B cell (primary cell): ENCODE data around the gene ZBP1. TPM values are rescaled to one million over a fixed set of nuclear protein-coding genes. Genes with fewer than 3 reads are reported as not detected.

Source experiments
- ATAC-seq: fragments of 200-7000 bp; cut with Tn5 transposase; one replicate; pipeline ENCODE4 v1.10.0; 2021; ENCODE audit warnings: low read depth, mild to moderate bottlenecking, moderate number of reproducible peaks, moderate library complexity
- CTCF ChIA-PET: fragments of 350-600 bp; sonication (Branson Sonifier 250); formaldehyde crosslinking; loops from one replicate; lab custom pipeline; 2021; ENCODE audit warnings: antibody characterized with exemption, inconsistent platforms; lab: Charles Lee
- POLR2A ChIA-PET: fragments of 350-600 bp; sonication (Branson Sonifier 250); formaldehyde crosslinking; loops from one replicate; lab custom pipeline; 2021; ENCODE audit warnings: antibody characterized with exemption; lab: Charles Lee
- DNase-seq: peaks from one replicate; pipeline ENCODE4 v3.0.0; 2013
- H2AFZ ChIP-seq: 2 replicates; pipeline ENCODE4 v1.6.1; 2012; ENCODE audit warnings: mild to moderate bottlenecking, low read depth, low read length; ENCODE audit not compliant: insufficient read depth, poor library complexity, severe bottlenecking
- H3K27ac ChIP-seq, 2 donors: 1 replicate in 1 of 2; 2 replicates in 1 of 2; pipeline ENCODE4 v1.5.1; 2012 to 2013; ENCODE audit warnings: low read length in 2 of 2, mild to moderate bottlenecking in 2 of 2, moderate library complexity in 1 of 2
- H3K27me3 ChIP-seq, 4 experiments: fragments of 200-600 bp in 1 of 4; sonication (generic) in 1 of 4; replicated peaks in 1 of 4; 1 replicate in 2 of 4; 2 replicates in 2 of 4; pipeline versions ENCODE4 v1.6.1 to v1.7.0; 2013 to 2016; ENCODE audit warnings: low read length in 3 of 4, mild to moderate bottlenecking in 2 of 4, mixed read lengths in 1 of 4, moderate library complexity in 1 of 4; ENCODE audit not compliant: insufficient read depth in 4 of 4, control insufficient read depth in 3 of 4; ENCODE audit errors: control extremely low read depth in 1 of 4
- H3K36me3 ChIP-seq, 2 experiments: replicated peaks in 1 of 2; 1 replicate in 1 of 2; 2 replicates in 1 of 2; pipeline versions ENCODE4 v1.6.1 to v1.7.1; 2013; ENCODE audit warnings: low read length in 1 of 2; ENCODE audit not compliant: insufficient read depth in 2 of 2, control insufficient read depth in 1 of 2; ENCODE audit errors: control extremely low read depth in 1 of 2, extremely low read depth in 1 of 2
- H3K4me1 ChIP-seq, 2 donors: fragments of 200-600 bp in 1 of 2; sonication (generic) in 1 of 2; 1 replicate in 1 of 2; 2 replicates in 1 of 2; pipeline versions ENCODE4 v1.5.1 to v1.6.1; 2013 to 2017; ENCODE audit warnings: low read length in 2 of 2; ENCODE audit not compliant: control insufficient read depth in 2 of 2, insufficient read depth in 2 of 2
- H3K4me2 ChIP-seq: replicated peaks from 2 replicates; pipeline ENCODE3; 2012; ENCODE audit warnings: mild to moderate bottlenecking, low read depth, low read length; ENCODE audit not compliant: poor library complexity, severe bottlenecking
- H3K4me3 ChIP-seq, 5 experiments: fragments of 200-600 bp in 1 of 5; sonication (generic) in 1 of 5; 1 replicate in 3 of 5; 2 replicates in 2 of 5; pipeline versions ENCODE4 v1.5.1 to v1.7.0; 2011 to 2016; ENCODE audit warnings: low read length in 4 of 5, mild to moderate bottlenecking in 4 of 5, low read depth in 2 of 5, control low read depth in 1 of 5, moderate library complexity in 1 of 5; ENCODE audit not compliant: insufficient read depth in 1 of 5; ENCODE audit errors: control extremely low read depth in 1 of 5, extremely low read depth in 1 of 5
- H3K79me2 ChIP-seq: fragments of 200-600 bp; sonication (generic); one replicate; pipeline ENCODE4 v1.6.0; 2016; ENCODE audit warnings: low read length; ENCODE audit not compliant: control insufficient read depth, insufficient read depth
- H3K9ac ChIP-seq: fragments of 200-600 bp; sonication (generic); 2 replicates; pipeline ENCODE4 v1.6.1; 2017; ENCODE audit warnings: mild to moderate bottlenecking, low read length, moderate library complexity
- H3K9me3 ChIP-seq, 3 donors: one replicate each; pipeline versions ENCODE4 v1.6.1 to v1.7.1; 2013; ENCODE audit warnings: low read length in 2 of 3; ENCODE audit not compliant: control insufficient read depth in 2 of 3, insufficient read depth in 1 of 3; ENCODE audit errors: control extremely low read depth in 1 of 3
- H4K20me1 ChIP-seq: 2 replicates; pipeline ENCODE4 v1.6.0; 2012; ENCODE audit warnings: mild to moderate bottlenecking, low read length; ENCODE audit not compliant: insufficient read depth, control insufficient read depth, poor library complexity, severe bottlenecking
- H3K27ac Mint-ChIP-seq: one replicate; pipeline ENCODE4 v1.8.0; 2021; ENCODE audit warnings: mixed read lengths
- H3K27me3 Mint-ChIP-seq: one replicate; pipeline ENCODE4 v1.8.0; 2021; ENCODE audit warnings: mixed read lengths
- H3K4me1 Mint-ChIP-seq: one replicate; pipeline ENCODE4 v1.8.0; 2021; ENCODE audit warnings: mixed read lengths
- H3K4me3 Mint-ChIP-seq: one replicate; pipeline ENCODE4 v1.8.0; 2021; ENCODE audit warnings: mixed read lengths
- H3K9me3 Mint-ChIP-seq: one replicate; pipeline ENCODE4 v1.8.0; 2022; ENCODE audit warnings: mixed read lengths; ENCODE audit not compliant: insufficient read depth
- EZH2 ChIP-seq: IDR thresholded peaks from 2 replicates; pipeline ENCODE4 v1.6.1; 2012; ENCODE audit warnings: borderline replicate concordance, low read depth, mild to moderate bottlenecking, moderate library complexity, low read length; ENCODE audit not compliant: insufficient read depth, poor library complexity, severe bottlenecking
- WGBS: methylation state at CpG from one replicate; pipeline ENCODE4 v1.1.5; 2013; ENCODE audit warnings: missing lambda C conversion rate; ENCODE audit not compliant: insufficient coverage; 5-methylcytosine and 5-hydroxymethylcytosine counted together
- intact Hi-C: fragments of 100-400 bp; cut with micrococcal nuclease; formaldehyde crosslinking; loops from one replicate; pipeline ENCODE4 v1.10.0; 2022
- polyA plus RNA-seq: library from polyadenylated mRNA; depleted of rRNA; stranded (reverse); fragments of >200 nt; gene quantifications from 2 replicates; pipeline ENCODE4 v1.2.3, GENCODE V29; 2012
- total RNA-seq, 2 donors: library from RNA; stranded (reverse); fragments of 120-200 nt in 1 of 2; gene quantifications; 1 replicate in 1 of 2; 2 replicates in 1 of 2; pipeline versions ENCODE4 v1.2.3 to v1.2.4, GENCODE V29; 2013 to 2022
- TF ChIP-seq, protein P1 (sequence below): fragments of 200-600 bp; IDR thresholded peaks from one replicate; pipeline ENCODE4 v1.8.0; 2022; ENCODE audit warnings: antibody characterized with exemption, mild to moderate bottlenecking

Gene ZBP1
- total and polyA plus RNA-seq, 2 donors (not counting 1 experiment from before 2014, with no cell fraction given), result 29.9 to 69.2 TPM

DNA sequence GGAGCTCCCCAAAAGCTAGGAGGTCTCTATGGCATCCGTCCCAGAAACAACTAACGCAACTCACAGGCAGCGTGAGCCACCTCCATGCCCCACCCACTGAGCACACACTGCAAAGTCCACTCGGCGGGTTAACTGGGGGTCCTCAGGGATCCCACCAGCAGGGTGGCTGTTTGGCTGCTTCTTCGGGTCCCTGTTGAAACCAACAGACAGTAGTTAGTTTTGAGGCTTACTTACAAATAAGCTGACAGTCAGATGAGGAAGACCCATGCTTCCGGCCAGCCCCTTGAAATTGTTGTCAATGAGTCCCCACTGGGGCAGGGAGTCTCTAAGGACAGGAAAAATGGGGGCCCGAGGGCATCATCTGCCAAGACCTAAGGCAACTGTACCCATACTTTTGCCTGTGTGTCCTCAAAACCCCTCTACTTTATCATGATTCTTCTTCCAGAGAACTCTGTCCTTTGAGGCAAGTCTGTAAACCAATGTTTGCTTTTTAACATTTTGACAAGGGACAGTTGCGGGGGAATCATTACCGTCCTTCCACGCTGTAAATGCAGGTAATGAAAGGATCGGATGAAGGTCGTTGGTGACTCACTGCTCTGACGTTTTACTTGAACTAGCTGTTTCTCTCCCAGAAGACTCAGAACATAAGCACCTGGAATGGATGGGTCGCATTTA lies 61.5 kb downstream of the ZBP1 start:
- Histone ChIP-seq H3K9ac (no peak overlapping the region), H3K4me2 (no peak overlapping the region), H3K27ac (no peak overlapping the region), H3K36me3 (no peaks in the 10 kb centered on the region), H3K79me2 (no peaks in the 10 kb centered on the region), H3K4me3 (no peak overlapping the region), H2AFZ (no peak overlapping the region), H3K27me3 (peaks cover 0 to 4% (median 1%) of the 10 kb centered on the region in 4 experiments), H3K9me3 (no peaks in the 10 kb centered on the region), H4K20me1 (no peaks in the 10 kb centered on the region), H3K4me1 (no peaks in the 10 kb centered on the region)
- DNase-seq, result no peak
- Mint-ChIP-seq H3K4me3 (no peak overlapping the region), H3K27me3 (peaks cover 34% of the 10 kb centered on the region), H3K27ac (no peak overlapping the region), H3K4me1 (no peaks in the 10 kb centered on the region), H3K9me3 (no peaks in the 10 kb centered on the region)
- ChIA-PET POLR2A (no interaction called here), CTCF (no interaction called here)
- TF ChIP-seq, protein P1, sequence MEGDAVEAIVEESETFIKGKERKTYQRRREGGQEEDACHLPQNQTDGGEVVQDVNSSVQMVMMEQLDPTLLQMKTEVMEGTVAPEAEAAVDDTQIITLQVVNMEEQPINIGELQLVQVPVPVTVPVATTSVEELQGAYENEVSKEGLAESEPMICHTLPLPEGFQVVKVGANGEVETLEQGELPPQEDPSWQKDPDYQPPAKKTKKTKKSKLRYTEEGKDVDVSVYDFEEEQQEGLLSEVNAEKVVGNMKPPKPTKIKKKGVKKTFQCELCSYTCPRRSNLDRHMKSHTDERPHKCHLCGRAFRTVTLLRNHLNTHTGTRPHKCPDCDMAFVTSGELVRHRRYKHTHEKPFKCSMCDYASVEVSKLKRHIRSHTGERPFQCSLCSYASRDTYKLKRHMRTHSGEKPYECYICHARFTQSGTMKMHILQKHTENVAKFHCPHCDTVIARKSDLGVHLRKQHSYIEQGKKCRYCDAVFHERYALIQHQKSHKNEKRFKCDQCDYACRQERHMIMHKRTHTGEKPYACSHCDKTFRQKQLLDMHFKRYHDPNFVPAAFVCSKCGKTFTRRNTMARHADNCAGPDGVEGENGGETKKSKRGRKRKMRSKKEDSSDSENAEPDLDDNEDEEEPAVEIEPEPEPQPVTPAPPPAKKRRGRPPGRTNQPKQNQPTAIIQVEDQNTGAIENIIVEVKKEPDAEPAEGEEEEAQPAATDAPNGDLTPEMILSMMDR, result no peak
- TF ChIP-seq EZH2, result no peak
- ATAC-seq, result no peak
- WGBS, result 81% methylated on average over 14 of the region's 15 CpGs
- intact Hi-C loops, result no loop called here

DNA sequence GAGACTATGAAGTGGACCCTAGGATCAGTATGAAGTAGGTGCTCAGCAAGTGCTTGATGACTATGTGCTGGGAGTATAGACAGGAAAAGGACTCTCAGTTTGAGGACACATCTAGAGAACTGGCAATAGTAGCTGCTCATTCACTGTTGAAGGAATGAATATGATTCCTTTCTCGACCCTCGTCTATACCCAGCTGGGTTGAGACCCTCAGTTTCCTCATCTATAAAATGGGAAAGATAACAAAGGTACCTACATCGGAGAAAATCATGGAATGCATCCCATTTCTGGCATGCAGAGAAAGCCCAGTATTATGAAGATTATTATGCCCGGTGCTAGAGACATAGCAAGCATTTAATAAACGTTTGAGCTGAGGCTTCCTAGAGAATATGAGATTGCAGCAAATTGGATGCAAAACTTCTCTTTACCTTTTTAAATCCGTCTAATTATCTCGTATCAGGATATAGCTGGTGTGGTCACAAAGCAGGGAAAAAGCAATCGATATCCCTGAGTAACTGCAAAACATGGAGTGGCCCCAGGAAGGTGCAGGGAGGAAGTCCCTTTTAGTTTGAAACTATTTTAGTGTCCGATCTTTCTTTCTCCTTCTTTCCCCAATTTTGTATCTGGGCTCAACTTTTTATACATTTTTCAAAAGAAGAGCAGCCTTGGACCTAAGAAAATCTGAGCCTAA lies 62.2 kb downstream of the ZBP1 start:
- DNase-seq, result no peak
- no peaks in the 10 kb centered on the region for H3K9me3 ChIP-seq
- H3K27me3 Mint-ChIP-seq, result peaks cover 35% of the 10 kb centered on the region
- H3K79me2 ChIP-seq, result no peaks in the 10 kb centered on the region
- no peak overlapping the region for H3K4me2 ChIP-seq
- H3K27ac Mint-ChIP-seq, result no peak overlapping the region
- WGBS, result 83% methylated on average over 1 of the region's 9 CpGs
- no peak overlapping the region for H3K9ac ChIP-seq
- ChIA-PET POLR2A (no interaction called here), CTCF (no interaction called here)
- TF ChIP-seq, protein P1, result no peak
- no peak for TF ChIP-seq EZH2
- H3K9me3 Mint-ChIP-seq, result no peaks in the 10 kb centered on the region
- no peaks in the 10 kb centered on the region for H3K36me3 ChIP-seq
- H4K20me1 ChIP-seq, result no peaks in the 10 kb centered on the region
- no peak overlapping the region for H3K4me3 ChIP-seq
- H3K4me3 Mint-ChIP-seq, result no peak overlapping the region
- intact Hi-C loops, result no loop called here
- H3K27ac ChIP-seq, result no peak overlapping the region
- H3K4me1 Mint-ChIP-seq, result no peaks in the 10 kb centered on the region
- peaks cover 0 to 4% (median 1%) of the 10 kb centered on the region in 4 experiments for H3K27me3 ChIP-seq
- ATAC-seq, result no peak
- H2AFZ ChIP-seq, result no peak overlapping the region
- H3K4me1 ChIP-seq, result no peaks in the 10 kb centered on the region
